Measurements from ENCODE around the gene PDE4DIP.
"Not testable (repeated sequence)": the region's sequence is repeated elsewhere in the genome, so short reads cannot be mapped to it uniquely, and the experiment has no call there.

- not testable (repeated sequence) for TF ChIP-seq CTCF, POLR2A (IDR thresholded peaks at IDR 0.05)
Measured at GRCh38 chr1:149013513-149013912, 169.3 kb downstream of the PDE4DIP start.
